ENCODE data around the gene YIPF4.

GRCh38 chr2:32284321-32284720 lies 6.6 kb downstream of the YIPF4 start:
- TF ChIP-seq CTCF (IDR thresholded peaks at IDR 0.05) (no peak), EZH2phosphoT487 (IDR thresholded peaks at IDR 0.05) (no peak)
